ENCODE data around the gene ATP8B2.

GRCh38 chr1:154304664-154305337 lies 20.5 kb upstream of the ATP8B2 start:
- no peak for TF ChIP-seq CTCF (IDR thresholded peaks at IDR 0.05)
- TF ChIP-seq YY1 (IDR thresholded peaks at IDR 0.05; ENCODE audit: low read depth) = no peak
- no peak for TF ChIP-seq SMC3 (IDR thresholded peaks at IDR 0.05; ENCODE audit: low read depth, low read length)
- TF ChIP-seq POLR2AphosphoS5 (IDR thresholded peaks at IDR 0.05; ENCODE audit: low read depth, low read length) = no peak
- no peak for TF ChIP-seq RCOR1 (IDR thresholded peaks at IDR 0.05; ENCODE audit: low read length)
- TF ChIP-seq FOSL2 (IDR thresholded peaks at IDR 0.05; ENCODE audit: borderline replicate concordance, low read depth) = no peak
- TF ChIP-seq MAX (IDR thresholded peaks at IDR 0.05; ENCODE audit: low read depth) = no peak
